ENCODE measurements around the gene CCSAP. TPM values are rescaled to one million over a fixed set of nuclear protein-coding genes. Genes with fewer than 3 reads are reported as not detected.
"Not testable (repeated sequence)": the region's sequence is repeated elsewhere in the genome, so short reads cannot be mapped to it uniquely, and the experiment has no call there.

Gene CCSAP
- total RNA-seq, 1 experiment from 2014 or later = 11.1 TPM

GRCh38 chr1:229380536-229381160, 37.8 kb upstream of the CCSAP start:
- H3K36me3 Mint-ChIP-seq (ENCODE audit: insufficient read depth, unreplicated experiment) = no peaks in the 10 kb centered on the region
- H3K27me3 Mint-ChIP-seq (ENCODE audit: unreplicated experiment) = peaks cover 32% of the 10 kb centered on the region
- H3K4me3 Mint-ChIP-seq (ENCODE audit: low read depth, unreplicated experiment) = no peak overlapping the region
- no TSS peak for BruUV-seq (replicated peaks)
- H3K9me3 Mint-ChIP-seq (ENCODE audit: low read depth, unreplicated experiment) = no peaks in the 10 kb centered on the region
- CTCF ChIA-PET = no interaction called here
- H3K4me1 Mint-ChIP-seq (ENCODE audit: low read depth, unreplicated experiment) = no peaks in the 10 kb centered on the region
- intact Hi-C loops (cut with micrococcal nuclease; ENCODE audit: unreplicated experiment) = no loop called here
- no peak for DNase-seq
- no peak for TF ChIP-seq CTCF (IDR thresholded peaks at IDR 0.05; ENCODE audit: unreplicated experiment)
- H3K27ac Mint-ChIP-seq (ENCODE audit: unreplicated experiment) = no peak overlapping the region

- DNase-seq = no peak
- peaks cover 26% of the 10 kb centered on the region for H3K27me3 Mint-ChIP-seq (ENCODE audit: unreplicated experiment)
- intact Hi-C loops (cut with micrococcal nuclease; ENCODE audit: unreplicated experiment) = no loop called here
- BruUV-seq (replicated peaks) = no TSS peak
- TF ChIP-seq CTCF (IDR thresholded peaks at IDR 0.05; ENCODE audit: unreplicated experiment) = no peak
- H3K4me1 Mint-ChIP-seq (ENCODE audit: low read depth, unreplicated experiment) = no peaks in the 10 kb centered on the region
- H3K27ac Mint-ChIP-seq (ENCODE audit: unreplicated experiment) = no peak overlapping the region
- CTCF ChIA-PET = no interaction called here
- H3K4me3 Mint-ChIP-seq (ENCODE audit: low read depth, unreplicated experiment) = no peak overlapping the region
- H3K36me3 Mint-ChIP-seq (ENCODE audit: insufficient read depth, unreplicated experiment) = no peaks in the 10 kb centered on the region
- H3K9me3 Mint-ChIP-seq (ENCODE audit: low read depth, unreplicated experiment) = no peaks in the 10 kb centered on the region
Measured at GRCh38 chr1:229379846-229380245, 37.0 kb upstream of the CCSAP start.

- no peak for DNase-seq
- Mint-ChIP-seq H3K4me3 (ENCODE audit: low read depth, unreplicated experiment) (no peak overlapping the region), H3K27me3 (ENCODE audit: unreplicated experiment) (peaks cover 26% of the 10 kb centered on the region), H3K36me3 (ENCODE audit: insufficient read depth, unreplicated experiment) (no peaks in the 10 kb centered on the region), H3K4me1 (ENCODE audit: low read depth, unreplicated experiment) (no peaks in the 10 kb centered on the region), H3K9me3 (ENCODE audit: low read depth, unreplicated experiment) (no peaks in the 10 kb centered on the region), H3K27ac (ENCODE audit: unreplicated experiment) (no peak overlapping the region)
- intact Hi-C loops (cut with micrococcal nuclease; ENCODE audit: unreplicated experiment) = no loop called here
- no TSS peak for BruUV-seq (replicated peaks)
- no peak for TF ChIP-seq CTCF (IDR thresholded peaks at IDR 0.05; ENCODE audit: unreplicated experiment)
- CTCF ChIA-PET = no interaction called here
Measured at GRCh38 chr1:229378586-229379367, 35.9 kb upstream of the CCSAP start.

- H3K4me1 Mint-ChIP-seq (ENCODE audit: low read depth, unreplicated experiment); H3K4me3 Mint-ChIP-seq (ENCODE audit: low read depth, unreplicated experiment); H3K36me3 Mint-ChIP-seq (ENCODE audit: insufficient read depth, unreplicated experiment); intact Hi-C loops (cut with micrococcal nuclease; ENCODE audit: unreplicated experiment); BruUV-seq (replicated peaks); H3K9me3 Mint-ChIP-seq (ENCODE audit: low read depth, unreplicated experiment); DNase-seq; CTCF ChIA-PET; H3K27ac Mint-ChIP-seq (ENCODE audit: unreplicated experiment): not testable (repeated sequence)
- peaks cover 30% of the 10 kb centered on the region for H3K27me3 Mint-ChIP-seq (ENCODE audit: unreplicated experiment)
Measured at GRCh38 chr1:229378035-229378434, 35.2 kb upstream of the CCSAP start.

GRCh38 chr1:229377429-229377828, 34.6 kb upstream of the CCSAP start:
- DNase-seq = no peak
- intact Hi-C loops (cut with micrococcal nuclease; ENCODE audit: unreplicated experiment) = no loop called here
- no peak overlapping the region for H3K27ac Mint-ChIP-seq (ENCODE audit: unreplicated experiment)
- H3K4me1 Mint-ChIP-seq (ENCODE audit: low read depth, unreplicated experiment) = no peaks in the 10 kb centered on the region
- peaks cover 36% of the 10 kb centered on the region for H3K27me3 Mint-ChIP-seq (ENCODE audit: unreplicated experiment)
- H3K9me3 Mint-ChIP-seq (ENCODE audit: low read depth, unreplicated experiment) = no peaks in the 10 kb centered on the region
- no peak for TF ChIP-seq CTCF (IDR thresholded peaks at IDR 0.05; ENCODE audit: unreplicated experiment)
- H3K36me3 Mint-ChIP-seq (ENCODE audit: insufficient read depth, unreplicated experiment) = no peaks in the 10 kb centered on the region
- CTCF ChIA-PET = no interaction called here
- BruUV-seq (replicated peaks) = no TSS peak
- no peak overlapping the region for H3K4me3 Mint-ChIP-seq (ENCODE audit: low read depth, unreplicated experiment)
